Hematopoietic multipotent progenitor cell treated with erythropoietin and hydrocortisone succinate and interleukin-3 and kit ligand, for 6 days (in vitro differentiated cells): ENCODE measurements around the gene SPARCL1.
A peak's percentile ranks its signal among the peaks of the same experiment; 100 is the strongest.

Experiments
- DNase-seq: peaks from one replicate; pipeline ENCODE4 v3.0.0-alpha.2; 2015

SPARCL1 gene

GRCh38 chr4:87540146-87541058 is 11.2 kb upstream of the SPARCL1 start:
- no peak for DNase-seq

- no peak for DNase-seq
These were observed 3.7 kb upstream of the SPARCL1 start for GRCh38 chr4:87532907-87533306.

- DNase-seq: no peak
These were observed 2.9 kb upstream of the SPARCL1 start for GRCh38 chr4:87532109-87532508.

- no peak for DNase-seq
These were observed 2.4 kb upstream of the SPARCL1 start for GRCh38 chr4:87531621-87532020.

GRCh38 chr4:87530868-87531267 is 1.7 kb upstream of the SPARCL1 start:
- DNase-seq: no peak

GRCh38 chr4:87530229-87530628 is 1.1 kb upstream of the SPARCL1 start:
- no peak for DNase-seq

GRCh38 chr4:87527431-87528220 is 1.6 kb downstream of the SPARCL1 start:
- no peak for DNase-seq

- no peak for DNase-seq
These were observed 3.4 kb downstream of the SPARCL1 start for GRCh38 chr4:87525636-87526295.

GRCh38 chr4:87524456-87524855 is 4.7 kb downstream of the SPARCL1 start:
- DNase-seq: no peak

- DNase-seq: no peak
These were observed 5.9 kb downstream of the SPARCL1 start for GRCh38 chr4:87523307-87523706.

- DNase-seq: no peak
These were observed 7.3 kb downstream of the SPARCL1 start for GRCh38 chr4:87521757-87522374.

GRCh38 chr4:87521319-87521718 is 7.9 kb downstream of the SPARCL1 start:
- no peak for DNase-seq

- DNase-seq: no peak
These were observed 11.6 kb downstream of the SPARCL1 start for GRCh38 chr4:87517621-87518020.

GRCh38 chr4:87516683-87517082 is 12.5 kb downstream of the SPARCL1 start:
- peak; percentile 5 for DNase-seq

- DNase-seq: no peak
These were observed 16.8 kb downstream of the SPARCL1 start for GRCh38 chr4:87512400-87512799.

- DNase-seq: no peak
These were observed 17.7 kb downstream of the SPARCL1 start for GRCh38 chr4:87511500-87511899.

GRCh38 chr4:87510747-87511146 is 18.4 kb downstream of the SPARCL1 start:
- DNase-seq: no peak

GRCh38 chr4:87506974-87507701 is 22.0 kb downstream of the SPARCL1 start:
- DNase-seq: no peak

GRCh38 chr4:87505862-87506261 is 23.3 kb downstream of the SPARCL1 start:
- peak; percentile 13 for DNase-seq

GRCh38 chr4:87502580-87503238 is 26.5 kb downstream of the SPARCL1 start:
- DNase-seq: no peak

- DNase-seq: no peak
These were observed 29.1 kb downstream of the SPARCL1 start for GRCh38 chr4:87500092-87500462.
